ENCODE measurements around the gene DGCR6L. TPM values are rescaled to one million over a fixed set of nuclear protein-coding genes. Genes with fewer than 3 reads are reported as not detected.
"Not testable (repeated sequence)": the region's sequence is repeated elsewhere in the genome, so short reads cannot be mapped to it uniquely, and the experiment has no call there.

DGCR6L gene
- total and polyA plus RNA-seq, 2 donors: 61.6 to 62.1 TPM

- peaks cover 0 to 15% of the 10 kb centered on the region in 2 donors for H3K27me3 ChIP-seq (ENCODE audit: control insufficient read depth in 2 of 2, insufficient read depth in 1 of 2, low read length in 1 of 2)
- peaks cover 15 to 26% of the 10 kb centered on the region in 2 donors for H3K4me1 ChIP-seq (ENCODE audit: control insufficient read depth in 2 of 2, insufficient read depth in 2 of 2, low read length in 2 of 2)
- peaks cover 0 to 5% of the 10 kb centered on the region in 2 donors for H3K9me3 ChIP-seq (ENCODE audit: control insufficient read depth in 2 of 2, insufficient read depth in 1 of 2, low read length in 1 of 2)
- H3K36me3 ChIP-seq (ENCODE audit: control insufficient read depth in 2 of 2, insufficient read depth in 2 of 2, low read length in 1 of 2): no peaks in the 10 kb centered on the region
- peak in 5 of 9 donors; percentile 25 to 62 (median 49) for DNase-seq (ENCODE audit: low read depth in 6 of 9, low spot score in 9 of 9)
- H3K27ac ChIP-seq (ENCODE audit: low read depth in 1 of 2, low read length in 1 of 2): peak within 1 kb of the TSS in 1 of 2 donors; percentile 3
- peak within 1 kb of the TSS; percentile 22 to 63 for H3K4me3 ChIP-seq (ENCODE audit: low read length in 2 of 2)
- 20% methylated on average over 57 of the region's 58 CpGs for WGBS
Measured at GRCh38 chr22:20268279-20269012, 51.4 kb downstream of the DGCR6L start, which contains the start of gene RTN4R. TSS of gene RTN4R (minus strand) at chr22:20268318. CDS start at chr22:20268092, 226 bp downstream.

- Histone ChIP-seq H3K9me3 (ENCODE audit: control insufficient read depth in 2 of 2, insufficient read depth in 1 of 2, low read length in 1 of 2) (peaks cover 0 to 5% of the 10 kb centered on the region in 2 donors), H3K4me3 (ENCODE audit: low read length in 2 of 2) (peak overlapping the region; percentile 22 to 63), H3K27ac (ENCODE audit: low read depth in 1 of 2, low read length in 1 of 2) (no peak overlapping the region), H3K36me3 (ENCODE audit: control insufficient read depth in 2 of 2, insufficient read depth in 2 of 2, low read length in 1 of 2) (no peaks in the 10 kb centered on the region), H3K4me1 (ENCODE audit: control insufficient read depth in 2 of 2, insufficient read depth in 2 of 2, low read length in 2 of 2) (peaks cover 15 to 31% of the 10 kb centered on the region in 2 donors), H3K27me3 (ENCODE audit: control insufficient read depth in 2 of 2, insufficient read depth in 1 of 2, low read length in 1 of 2) (peaks cover 0 to 15% of the 10 kb centered on the region in 2 donors)
- 5% methylated on average over 101 of the region's 101 CpGs for WGBS
- peak in 1 of 9 donors; percentile 25 for DNase-seq (ENCODE audit: low read depth in 6 of 9, low spot score in 9 of 9)
Measured at GRCh38 chr22:20267441-20268278, 52.2 kb downstream of the DGCR6L start.

- peaks cover 0 to 15% of the 10 kb centered on the region in 2 donors for H3K27me3 ChIP-seq (ENCODE audit: control insufficient read depth in 2 of 2, insufficient read depth in 1 of 2, low read length in 1 of 2)
- DNase-seq (ENCODE audit: low read depth in 6 of 9, low spot score in 9 of 9); H3K9me3 ChIP-seq (ENCODE audit: control insufficient read depth in 2 of 2, insufficient read depth in 1 of 2, low read length in 1 of 2); H3K36me3 ChIP-seq (ENCODE audit: control insufficient read depth in 2 of 2, insufficient read depth in 2 of 2, low read length in 1 of 2); H3K27ac ChIP-seq (ENCODE audit: low read depth in 1 of 2, low read length in 1 of 2): not testable (repeated sequence)
- H3K4me1 ChIP-seq (ENCODE audit: control insufficient read depth in 2 of 2, insufficient read depth in 2 of 2, low read length in 2 of 2): peaks cover 15 to 35% of the 10 kb centered on the region in 2 donors
- 80% methylated on average over 33 of the region's 33 CpGs for WGBS
- peak overlapping the region in 1 of 2 donors; percentile 22 for H3K4me3 ChIP-seq (ENCODE audit: low read length in 2 of 2)
Measured at GRCh38 chr22:20266667-20267440, 53.0 kb downstream of the DGCR6L start.

GRCh38 chr22:20265772-20266666 lies 53.8 kb downstream of the DGCR6L start:
- not testable (repeated sequence) for DNase-seq (ENCODE audit: low read depth in 6 of 9, low spot score in 9 of 9)

GRCh38 chr22:20264614-20265452 lies 55.0 kb downstream of the DGCR6L start:
- H3K27ac ChIP-seq (ENCODE audit: low read depth in 1 of 2, low read length in 1 of 2): no peak overlapping the region

More at GRCh38 chr22:20265772-20266666, 53.8 kb downstream of the DGCR6L start:
- H3K27me3 ChIP-seq (ENCODE audit: control insufficient read depth in 2 of 2, insufficient read depth in 1 of 2, low read length in 1 of 2): peaks cover 0 to 15% of the 10 kb centered on the region in 2 donors
- H3K27ac ChIP-seq (ENCODE audit: low read depth in 1 of 2, low read length in 1 of 2); H3K9me3 ChIP-seq (ENCODE audit: control insufficient read depth in 2 of 2, insufficient read depth in 1 of 2, low read length in 1 of 2); H3K36me3 ChIP-seq (ENCODE audit: control insufficient read depth in 2 of 2, insufficient read depth in 2 of 2, low read length in 1 of 2); H3K4me3 ChIP-seq (ENCODE audit: low read length in 2 of 2): not testable (repeated sequence)
- peaks cover 15 to 35% of the 10 kb centered on the region in 2 donors for H3K4me1 ChIP-seq (ENCODE audit: control insufficient read depth in 2 of 2, insufficient read depth in 2 of 2, low read length in 2 of 2)
- 94% methylated on average over 15 of the region's 15 CpGs for WGBS

More at GRCh38 chr22:20264614-20265452, 55.0 kb downstream of the DGCR6L start:
- Histone ChIP-seq H3K4me1 (ENCODE audit: control insufficient read depth in 2 of 2, insufficient read depth in 2 of 2, low read length in 2 of 2) (peaks cover 15 to 36% of the 10 kb centered on the region in 2 donors), H3K9me3 (ENCODE audit: control insufficient read depth in 2 of 2, insufficient read depth in 1 of 2, low read length in 1 of 2) (peaks cover 0 to 5% of the 10 kb centered on the region in 2 donors), H3K36me3 (ENCODE audit: control insufficient read depth in 2 of 2, insufficient read depth in 2 of 2, low read length in 1 of 2) (no peaks in the 10 kb centered on the region), H3K4me3 (ENCODE audit: low read length in 2 of 2) (no peak overlapping the region), H3K27me3 (ENCODE audit: control insufficient read depth in 2 of 2, insufficient read depth in 1 of 2, low read length in 1 of 2) (peaks cover 0 to 15% of the 10 kb centered on the region in 2 donors)
- DNase-seq (ENCODE audit: low read depth in 6 of 9, low spot score in 9 of 9): no peak
- 92% methylated on average over 21 of the region's 21 CpGs for WGBS

Other genes starting within 250 kb of the DGCR6L start
- gene DGCR8, start 239.8 kb downstream of the DGCR6L start, total RNA-seq: 20.3 TPM
- gene DGCR8, start 239.8 kb downstream of the DGCR6L start, polyA plus RNA-seq: 22.5 TPM
- gene RANBP1, start 204.0 kb downstream of the DGCR6L start, total RNA-seq: 318 TPM
- gene RANBP1, start 204.0 kb downstream of the DGCR6L start, polyA plus RNA-seq: 78.9 TPM
- gene TRMT2A, start 202.8 kb downstream of the DGCR6L start, total RNA-seq: 69.3 TPM
- 92.4 TPM for gene TRMT2A, start 202.8 kb downstream of the DGCR6L start, polyA plus RNA-seq
- 7.2 TPM for gene ZDHHC8, start 188.3 kb downstream of the DGCR6L start, total RNA-seq
- 35.1 TPM for gene ZDHHC8, start 188.3 kb downstream of the DGCR6L start, polyA plus RNA-seq
- 0.09 TPM for gene CCDC188, start 169.0 kb downstream of the DGCR6L start, total RNA-seq
- gene CCDC188, start 169.0 kb downstream of the DGCR6L start, polyA plus RNA-seq: 0.84 TPM
- gene RTN4R, start 51.7 kb downstream of the DGCR6L start, total RNA-seq: 3.2 TPM
- 1.5 TPM for gene RTN4R, start 51.7 kb downstream of the DGCR6L start, polyA plus RNA-seq
- gene ZNF74, start 74.1 kb upstream of the DGCR6L start, total RNA-seq: 6.1 TPM
- gene ZNF74, start 74.1 kb upstream of the DGCR6L start, polyA plus RNA-seq: 5.0 TPM
- gene SCARF2, start 117.8 kb upstream of the DGCR6L start, total RNA-seq: 0.38 TPM
- 1.3 TPM for gene SCARF2, start 117.8 kb upstream of the DGCR6L start, polyA plus RNA-seq
- 11.0 TPM for gene KLHL22, start 175.7 kb upstream of the DGCR6L start, total RNA-seq
- gene KLHL22, start 175.7 kb upstream of the DGCR6L start, polyA plus RNA-seq: 14.2 TPM
- gene MED15, start 187.6 kb upstream of the DGCR6L start, total RNA-seq: 10.7 TPM
- 61.6 TPM for gene MED15, start 187.6 kb upstream of the DGCR6L start, polyA plus RNA-seq